HepG2 (cell line): ENCODE data around the gene NAT14. TPM values are rescaled to one million over a fixed set of nuclear protein-coding genes. Genes with fewer than 3 reads are reported as not detected.

ENCODE experiments used
- MBNL3 ChIP-seq: fragments of 250-450 bp; sonication (Bioruptor Pico); conservative IDR thresholded peaks from 2 replicates; pipeline ENCODE4 v1.8.0; 2022; ENCODE audit warnings: mild to moderate bottlenecking, inconsistent platforms
- TGIF2 ChIP-seq: IDR thresholded peaks from 2 replicates; pipeline ENCODE4 v1.6.1; 2016; ENCODE audit warnings: control low read depth, missing compliant biosample characterization
- ZBTB1 ChIP-seq: sonication (generic); formaldehyde crosslinking; IDR thresholded peaks from 2 replicates; pipeline ENCODE4 v1.4.0; 2020; ENCODE audit warnings: missing genetic modification reagents, borderline replicate concordance
- ZNF160 ChIP-seq: sonication (generic); formaldehyde crosslinking; IDR thresholded peaks from 2 replicates; pipeline ENCODE4 v1.8.0; 2022; ENCODE audit warnings: mild to moderate bottlenecking, inconsistent platforms, missing genetic modification reagents
- ZNF337 ChIP-seq: sonication (generic); formaldehyde crosslinking; IDR thresholded peaks from 2 replicates; pipeline ENCODE4 v1.5.1; 2020; ENCODE audit warnings: missing genetic modification reagents, low read depth, mild to moderate bottlenecking, borderline replicate concordance
- ZNF720 ChIP-seq: sonication (generic); formaldehyde crosslinking; IDR thresholded peaks from 2 replicates; pipeline ENCODE4 v1.4.0; 2020; ENCODE audit warnings: missing genetic modification reagents
- polyA plus RNA-seq, 8 experiments: library from polyadenylated mRNA; depleted of rRNA in 3 of 8; stranded (reverse) in 7 of 8; unstranded in 1 of 8; fragments of >200 nt; fragmentation: Illumina TruSeq in 4 of 8; extraction: Trizol in 4 of 8; gene quantifications; 2 replicates each; pipeline versions ENCODE4 v1.2.1 to v1.2.3, GENCODE V29; 2011 to 2016; ENCODE audit warnings: low read depth in 4 of 8, missing spikeins in 1 of 8, mixed read lengths in 1 of 8; ENCODE audit not compliant: insufficient read depth in 1 of 8
- total RNA-seq, 5 experiments: library from RNA; depleted of rRNA; stranded (reverse); fragments of >200 nt; fragmentation: Illumina TruSeq; extraction: Trizol; gene quantifications; 2 replicates each; pipeline ENCODE4 v1.2.3, GENCODE V29; 2016; ENCODE audit warnings: low read depth in 1 of 5
- TF ChIP-seq, protein P1 (sequence below): sonication (generic); formaldehyde crosslinking; IDR thresholded peaks from one replicate; pipeline ENCODE4 v1.5.1; 2020; ENCODE audit warnings: mild to moderate bottlenecking, missing genetic modification reagents; ENCODE audit errors: not compliant biosample characterization
- TF ChIP-seq, protein P2 (sequence below): sonication (generic); formaldehyde crosslinking; IDR thresholded peaks from 2 replicates; pipeline ENCODE4 v1.5.0; 2020; ENCODE audit warnings: missing genetic modification reagents
- TF ChIP-seq, protein P3 (sequence below): sonication (generic); formaldehyde crosslinking; IDR thresholded peaks from 2 replicates; pipeline ENCODE4 v1.5.0; 2020; ENCODE audit warnings: mild to moderate bottlenecking, missing genetic modification reagents, borderline replicate concordance
- TF ChIP-seq, protein P4 (sequence below): sonication (generic); formaldehyde crosslinking; IDR thresholded peaks from 2 replicates; pipeline ENCODE4 v1.5.1; 2020; ENCODE audit warnings: missing genetic modification reagents, mild to moderate bottlenecking, borderline replicate concordance
- TF ChIP-seq, protein P5 (sequence below): sonication (generic); formaldehyde crosslinking; IDR thresholded peaks from 2 replicates; pipeline ENCODE4 v1.5.0; 2020; ENCODE audit warnings: mild to moderate bottlenecking, low read depth, missing genetic modification reagents, borderline replicate concordance

The NAT14 gene
- total and polyA plus RNA-seq, 2 of the 13 experiments (the other 11 are each of a cell fraction or from before 2014, with no cell fraction given): 20.7 to 22.3 TPM

DNA sequence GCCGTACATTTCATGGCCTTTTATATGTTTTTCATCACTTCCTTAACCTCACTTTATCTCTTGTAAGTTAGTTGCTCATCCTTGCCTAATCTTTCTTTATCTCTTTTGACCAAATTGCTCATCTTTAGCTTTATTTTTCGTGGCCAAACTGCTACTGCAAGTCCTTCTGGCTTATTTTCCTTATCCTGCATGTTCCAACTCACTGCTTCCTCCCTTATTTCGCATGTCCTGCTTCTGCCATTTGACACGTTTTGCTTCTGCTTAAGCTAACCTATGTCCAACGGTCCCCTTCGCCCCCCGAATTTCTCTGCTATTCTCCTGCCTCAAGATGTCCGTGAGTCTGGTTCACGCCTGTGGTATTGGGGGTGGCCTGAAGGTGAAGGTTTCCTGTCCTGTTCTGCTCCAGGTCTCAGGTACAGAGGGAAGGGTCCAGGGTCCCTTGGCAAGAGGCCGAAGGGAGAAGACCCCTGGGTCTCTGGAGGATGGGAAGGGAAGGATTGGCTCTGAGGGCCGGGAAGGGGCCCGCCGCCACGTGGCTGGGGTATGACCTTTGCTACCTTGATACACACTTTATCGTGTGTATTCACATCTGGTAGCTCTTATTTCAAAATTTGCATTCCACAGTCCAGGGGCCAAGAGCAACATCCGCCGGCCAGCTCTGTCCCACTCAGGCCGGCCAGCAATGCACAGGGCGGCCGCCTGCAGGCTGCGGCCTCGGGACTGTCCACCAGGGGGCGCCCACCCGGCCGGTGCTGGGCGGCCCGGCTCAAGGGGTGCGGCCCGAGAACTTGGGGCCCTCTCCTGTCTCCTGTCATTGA is 17.5 kb upstream of the NAT14 start (continued):
- TF ChIP-seq, protein P1, sequence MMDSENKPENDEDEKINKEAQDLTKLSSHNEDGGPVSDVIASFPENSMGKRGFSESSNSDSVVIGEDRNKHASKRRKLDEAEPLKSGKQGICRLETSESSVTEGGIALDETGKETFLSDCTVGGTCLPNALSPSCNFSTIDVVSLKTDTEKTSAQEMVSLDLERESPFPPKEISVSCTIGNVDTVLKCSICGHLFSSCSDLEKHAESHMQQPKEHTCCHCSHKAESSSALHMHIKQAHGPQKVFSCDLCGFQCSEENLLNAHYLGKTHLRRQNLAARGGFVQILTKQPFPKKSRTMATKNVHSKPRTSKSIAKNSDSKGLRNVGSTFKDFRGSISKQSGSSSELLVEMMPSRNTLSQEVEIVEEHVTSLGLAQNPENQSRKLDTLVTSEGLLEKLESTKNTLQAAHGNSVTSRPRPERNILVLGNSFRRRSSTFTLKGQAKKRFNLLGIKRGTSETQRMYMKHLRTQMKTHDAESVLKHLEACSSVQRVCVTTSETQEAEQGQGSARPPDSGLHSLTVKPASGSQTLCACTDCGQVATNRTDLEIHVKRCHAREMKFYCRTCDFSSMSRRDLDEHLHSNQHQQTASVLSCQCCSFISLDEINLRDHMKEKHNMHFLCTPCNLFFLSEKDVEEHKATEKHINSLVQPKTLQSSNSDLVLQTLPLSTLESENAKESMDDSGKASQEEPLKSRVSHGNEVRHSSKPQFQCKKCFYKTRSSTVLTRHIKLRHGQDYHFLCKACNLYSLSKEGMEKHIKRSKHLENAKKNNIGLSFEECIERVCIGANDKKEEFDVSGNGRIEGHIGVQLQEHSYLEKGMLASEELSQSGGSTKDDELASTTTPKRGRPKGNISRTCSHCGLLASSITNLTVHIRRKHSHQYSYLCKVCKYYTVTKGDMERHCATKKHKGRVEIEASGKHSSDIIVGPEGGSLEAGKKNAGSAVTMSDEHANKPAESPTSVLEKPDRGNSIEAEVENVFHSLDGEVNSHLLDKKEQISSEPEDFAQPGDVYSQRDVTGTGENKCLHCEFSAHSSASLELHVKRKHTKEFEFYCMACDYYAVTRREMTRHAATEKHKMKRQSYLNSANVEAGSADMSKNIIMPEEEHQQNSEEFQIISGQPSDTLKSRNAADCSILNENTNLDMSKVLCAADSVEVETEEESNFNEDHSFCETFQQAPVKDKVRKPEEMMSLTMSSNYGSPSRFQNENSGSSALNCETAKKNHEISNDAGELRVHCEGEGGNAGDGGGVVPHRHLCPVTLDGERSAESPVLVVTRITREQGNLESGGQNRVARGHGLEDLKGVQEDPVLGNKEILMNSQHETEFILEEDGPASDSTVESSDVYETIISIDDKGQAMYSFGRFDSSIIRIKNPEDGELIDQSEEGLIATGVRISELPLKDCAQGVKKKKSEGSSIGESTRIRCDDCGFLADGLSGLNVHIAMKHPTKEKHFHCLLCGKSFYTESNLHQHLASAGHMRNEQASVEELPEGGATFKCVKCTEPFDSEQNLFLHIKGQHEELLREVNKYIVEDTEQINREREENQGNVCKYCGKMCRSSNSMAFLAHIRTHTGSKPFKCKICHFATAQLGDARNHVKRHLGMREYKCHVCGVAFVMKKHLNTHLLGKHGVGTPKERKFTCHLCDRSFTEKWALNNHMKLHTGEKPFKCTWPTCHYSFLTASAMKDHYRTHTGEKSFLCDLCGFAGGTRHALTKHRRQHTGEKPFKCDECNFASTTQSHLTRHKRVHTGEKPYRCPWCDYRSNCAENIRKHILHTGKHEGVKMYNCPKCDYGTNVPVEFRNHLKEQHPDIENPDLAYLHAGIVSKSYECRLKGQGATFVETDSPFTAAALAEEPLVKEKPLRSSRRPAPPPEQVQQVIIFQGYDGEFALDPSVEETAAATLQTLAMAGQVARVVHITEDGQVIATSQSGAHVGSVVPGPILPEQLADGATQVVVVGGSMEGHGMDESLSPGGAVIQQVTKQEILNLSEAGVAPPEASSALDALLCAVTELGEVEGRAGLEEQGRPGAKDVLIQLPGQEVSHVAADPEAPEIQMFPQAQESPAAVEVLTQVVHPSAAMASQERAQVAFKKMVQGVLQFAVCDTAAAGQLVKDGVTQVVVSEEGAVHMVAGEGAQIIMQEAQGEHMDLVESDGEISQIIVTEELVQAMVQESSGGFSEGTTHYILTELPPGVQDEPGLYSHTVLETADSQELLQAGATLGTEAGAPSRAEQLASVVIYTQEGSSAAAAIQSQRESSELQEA (CRISPR knock-in tag): no peak
- TF ChIP-seq TGIF2 (CRISPR knock-in tag) (peak; percentile 35; the same call in 1 of the 2 replicates), ZNF337 (no peak), MBNL3 (CRISPR knock-in tag) (no peak), ZBTB1 (CRISPR knock-in tag) (no peak), ZNF160 (CRISPR knock-in tag) (no peak), ZNF720 (CRISPR knock-in tag) (no peak)
- TF ChIP-seq, protein P2, sequence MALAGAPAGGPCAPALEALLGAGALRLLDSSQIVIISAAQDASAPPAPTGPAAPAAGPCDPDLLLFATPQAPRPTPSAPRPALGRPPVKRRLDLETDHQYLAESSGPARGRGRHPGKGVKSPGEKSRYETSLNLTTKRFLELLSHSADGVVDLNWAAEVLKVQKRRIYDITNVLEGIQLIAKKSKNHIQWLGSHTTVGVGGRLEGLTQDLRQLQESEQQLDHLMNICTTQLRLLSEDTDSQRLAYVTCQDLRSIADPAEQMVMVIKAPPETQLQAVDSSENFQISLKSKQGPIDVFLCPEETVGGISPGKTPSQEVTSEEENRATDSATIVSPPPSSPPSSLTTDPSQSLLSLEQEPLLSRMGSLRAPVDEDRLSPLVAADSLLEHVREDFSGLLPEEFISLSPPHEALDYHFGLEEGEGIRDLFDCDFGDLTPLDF: no peak
- TF ChIP-seq, protein P3, sequence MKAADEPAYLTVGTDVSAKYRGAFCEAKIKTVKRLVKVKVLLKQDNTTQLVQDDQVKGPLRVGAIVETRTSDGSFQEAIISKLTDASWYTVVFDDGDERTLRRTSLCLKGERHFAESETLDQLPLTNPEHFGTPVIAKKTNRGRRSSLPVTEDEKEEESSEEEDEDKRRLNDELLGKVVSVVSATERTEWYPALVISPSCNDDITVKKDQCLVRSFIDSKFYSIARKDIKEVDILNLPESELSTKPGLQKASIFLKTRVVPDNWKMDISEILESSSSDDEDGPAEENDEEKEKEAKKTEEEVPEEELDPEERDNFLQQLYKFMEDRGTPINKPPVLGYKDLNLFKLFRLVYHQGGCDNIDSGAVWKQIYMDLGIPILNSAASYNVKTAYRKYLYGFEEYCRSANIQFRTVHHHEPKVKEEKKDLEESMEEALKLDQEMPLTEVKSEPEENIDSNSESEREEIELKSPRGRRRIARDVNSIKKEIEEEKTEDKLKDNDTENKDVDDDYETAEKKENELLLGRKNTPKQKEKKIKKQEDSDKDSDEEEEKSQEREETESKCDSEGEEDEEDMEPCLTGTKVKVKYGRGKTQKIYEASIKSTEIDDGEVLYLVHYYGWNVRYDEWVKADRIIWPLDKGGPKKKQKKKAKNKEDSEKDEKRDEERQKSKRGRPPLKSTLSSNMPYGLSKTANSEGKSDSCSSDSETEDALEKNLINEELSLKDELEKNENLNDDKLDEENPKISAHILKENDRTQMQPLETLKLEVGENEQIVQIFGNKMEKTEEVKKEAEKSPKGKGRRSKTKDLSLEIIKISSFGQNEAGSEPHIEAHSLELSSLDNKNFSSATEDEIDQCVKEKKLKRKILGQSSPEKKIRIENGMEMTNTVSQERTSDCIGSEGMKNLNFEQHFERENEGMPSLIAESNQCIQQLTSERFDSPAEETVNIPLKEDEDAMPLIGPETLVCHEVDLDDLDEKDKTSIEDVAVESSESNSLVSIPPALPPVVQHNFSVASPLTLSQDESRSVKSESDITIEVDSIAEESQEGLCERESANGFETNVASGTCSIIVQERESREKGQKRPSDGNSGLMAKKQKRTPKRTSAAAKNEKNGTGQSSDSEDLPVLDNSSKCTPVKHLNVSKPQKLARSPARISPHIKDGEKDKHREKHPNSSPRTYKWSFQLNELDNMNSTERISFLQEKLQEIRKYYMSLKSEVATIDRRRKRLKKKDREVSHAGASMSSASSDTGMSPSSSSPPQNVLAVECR (CRISPR knock-in tag): no peak; the same call in 1 of the 2 replicates
- TF ChIP-seq, protein P4, sequence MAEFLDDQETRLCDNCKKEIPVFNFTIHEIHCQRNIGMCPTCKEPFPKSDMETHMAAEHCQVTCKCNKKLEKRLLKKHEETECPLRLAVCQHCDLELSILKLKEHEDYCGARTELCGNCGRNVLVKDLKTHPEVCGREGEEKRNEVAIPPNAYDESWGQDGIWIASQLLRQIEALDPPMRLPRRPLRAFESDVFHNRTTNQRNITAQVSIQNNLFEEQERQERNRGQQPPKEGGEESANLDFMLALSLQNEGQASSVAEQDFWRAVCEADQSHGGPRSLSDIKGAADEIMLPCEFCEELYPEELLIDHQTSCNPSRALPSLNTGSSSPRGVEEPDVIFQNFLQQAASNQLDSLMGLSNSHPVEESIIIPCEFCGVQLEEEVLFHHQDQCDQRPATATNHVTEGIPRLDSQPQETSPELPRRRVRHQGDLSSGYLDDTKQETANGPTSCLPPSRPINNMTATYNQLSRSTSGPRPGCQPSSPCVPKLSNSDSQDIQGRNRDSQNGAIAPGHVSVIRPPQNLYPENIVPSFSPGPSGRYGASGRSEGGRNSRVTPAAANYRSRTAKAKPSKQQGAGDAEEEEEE (CRISPR knock-in tag): no peak
- TF ChIP-seq, protein P5, sequence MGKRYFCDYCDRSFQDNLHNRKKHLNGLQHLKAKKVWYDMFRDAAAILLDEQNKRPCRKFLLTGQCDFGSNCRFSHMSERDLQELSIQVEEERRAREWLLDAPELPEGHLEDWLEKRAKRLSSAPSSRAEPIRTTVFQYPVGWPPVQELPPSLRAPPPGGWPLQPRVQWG (CRISPR knock-in tag): no peak
